HepG2 (cell line): ENCODE data around the gene TLX1.

Experiments used
- CAMTA2 ChIP-seq: sonication (generic); formaldehyde crosslinking; IDR thresholded peaks from 2 replicates; pipeline ENCODE4 v1.4.0; 2020; ENCODE audit warnings: mild to moderate bottlenecking, missing genetic modification reagents, borderline replicate concordance
- CTCF ChIP-seq: sonication (generic); formaldehyde crosslinking; IDR thresholded peaks from 2 replicates; pipeline ENCODE4 v1.5.0; 2020; ENCODE audit warnings: mild to moderate bottlenecking, missing genetic modification reagents, moderate library complexity
- KLF16 ChIP-seq, 2 experiments: sonication (generic) in 1 of 2; formaldehyde crosslinking in 1 of 2; IDR thresholded peaks; 2 replicates each; pipeline versions ENCODE4 v1.6.1 to v1.8.0; 2016 to 2023; ENCODE audit warnings: missing genetic modification reagents in 2 of 2, missing compliant biosample characterization in 1 of 2
- POLR2G ChIP-seq: fragments of 200-400 bp; formaldehyde crosslinking; IDR thresholded peaks from 2 replicates; pipeline ENCODE4 v1.6.1; 2018; ENCODE audit warnings: mild to moderate bottlenecking, low read depth, low read length, moderate library complexity
- THAP7 ChIP-seq: sonication (generic); formaldehyde crosslinking; IDR thresholded peaks from 2 replicates; pipeline ENCODE4 v1.8.1; 2023; ENCODE audit warnings: mild to moderate bottlenecking, missing genetic modification reagents
- ZNF138 ChIP-seq: sonication (generic); formaldehyde crosslinking; IDR thresholded peaks from 2 replicates; pipeline ENCODE4 v1.5.0; 2020; ENCODE audit warnings: mild to moderate bottlenecking, low read depth, missing genetic modification reagents
- ZNF382 ChIP-seq: sonication (generic); formaldehyde crosslinking; IDR thresholded peaks from 2 replicates; pipeline ENCODE4 v1.5.0; 2020; ENCODE audit warnings: missing genetic modification reagents, mild to moderate bottlenecking, borderline replicate concordance
- ZNF709 ChIP-seq: sonication (generic); formaldehyde crosslinking; IDR thresholded peaks from 2 replicates; pipeline ENCODE4 v1.5.0; 2020; ENCODE audit warnings: mild to moderate bottlenecking, missing genetic modification reagents

GRCh38 chr10:101112799-101113594 is 18.1 kb upstream of the TLX1 start:
- TF ChIP-seq ZNF709 (no peak), THAP7 (no peak), POLR2G (no peak), ZNF382 (CRISPR knock-in tag) (no peak), KLF16 (CRISPR knock-in tag; IDR thresholded peaks at IDR 0.05) (no peak), CTCF (CRISPR knock-in tag) (no peak), ZNF138 (CRISPR knock-in tag) (no peak), CAMTA2 (CRISPR knock-in tag) (no peak)
